Measurements from ENCODE around the gene PDRG1.
"Not testable (repeated sequence)": the region's sequence is repeated elsewhere in the genome, so short reads cannot be mapped to it uniquely, and the experiment has no call there.

PDRG1 gene

DNA sequence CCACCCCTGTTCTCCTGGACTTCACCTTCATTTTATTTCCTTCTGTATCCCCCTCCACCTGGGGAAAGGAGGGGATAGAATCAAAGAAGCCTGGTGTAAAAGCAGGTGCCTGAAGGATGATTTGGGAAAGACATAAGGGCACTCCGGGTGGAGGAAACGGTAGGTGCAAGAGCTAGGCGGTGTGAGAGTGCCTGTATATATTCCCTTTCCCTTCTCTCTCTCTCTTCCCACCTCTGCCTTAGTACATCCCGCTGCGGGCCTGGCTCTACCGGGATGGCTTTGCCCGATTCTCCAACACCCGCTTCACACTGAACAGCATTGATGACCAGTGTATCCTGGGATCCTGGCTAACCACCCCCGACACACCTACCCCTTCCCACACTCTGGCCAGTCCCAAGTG is 26.2 kb downstream of the PDRG1 start:
- no peak for DNase-seq

DNA sequence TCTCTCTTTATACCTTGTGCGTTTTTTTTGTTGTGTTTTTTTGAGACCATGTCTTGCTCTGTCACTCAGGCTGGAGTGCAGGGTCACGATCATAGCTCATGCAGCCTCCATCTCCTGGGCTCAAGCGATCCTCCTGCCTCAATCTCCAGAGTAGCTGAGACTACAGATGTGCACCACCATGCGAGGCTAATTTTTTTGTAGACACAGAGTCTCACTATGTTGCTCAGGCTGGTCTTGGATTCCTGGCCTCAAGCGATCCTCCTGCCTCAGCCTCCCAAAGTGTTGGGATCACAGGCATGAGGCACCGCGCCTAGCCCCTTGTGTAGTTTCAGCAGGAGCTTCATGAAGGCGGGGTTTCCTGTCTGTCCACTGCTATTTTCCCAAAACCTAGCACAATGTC is 27.3 kb downstream of the PDRG1 start:
- no peak for DNase-seq

GRCh38 chr20:31923388-31924331 is 28.2 kb downstream of the PDRG1 start:
- no peak for DNase-seq

- no peak for DNase-seq
Measured at GRCh38 chr20:31922588-31922987, 29.3 kb downstream of the PDRG1 start.

GRCh38 chr20:31922181-31922580 is 29.7 kb downstream of the PDRG1 start:
- no peak for DNase-seq

DNA sequence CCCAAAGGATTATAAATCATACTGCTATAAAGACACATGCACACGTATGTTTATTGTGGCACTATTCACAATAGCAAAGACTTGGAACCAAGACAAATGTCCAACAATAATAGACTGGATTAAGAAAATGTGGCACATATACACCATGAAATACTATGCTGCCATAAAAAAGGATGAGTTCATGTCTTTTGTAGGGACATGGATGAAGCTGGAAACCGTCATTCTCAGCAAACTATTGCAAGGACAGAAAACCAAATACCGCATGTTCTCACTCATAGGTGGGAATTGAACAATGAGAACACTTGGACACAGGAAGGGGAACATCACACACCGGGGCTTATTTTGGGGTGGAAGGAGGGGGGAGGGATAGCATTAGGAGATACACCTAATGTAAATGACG is 30.4 kb downstream of the PDRG1 start:
- not testable (repeated sequence) for DNase-seq

GRCh38 chr20:31920275-31920855 is 31.5 kb downstream of the PDRG1 start:
- no peak for DNase-seq

DNA sequence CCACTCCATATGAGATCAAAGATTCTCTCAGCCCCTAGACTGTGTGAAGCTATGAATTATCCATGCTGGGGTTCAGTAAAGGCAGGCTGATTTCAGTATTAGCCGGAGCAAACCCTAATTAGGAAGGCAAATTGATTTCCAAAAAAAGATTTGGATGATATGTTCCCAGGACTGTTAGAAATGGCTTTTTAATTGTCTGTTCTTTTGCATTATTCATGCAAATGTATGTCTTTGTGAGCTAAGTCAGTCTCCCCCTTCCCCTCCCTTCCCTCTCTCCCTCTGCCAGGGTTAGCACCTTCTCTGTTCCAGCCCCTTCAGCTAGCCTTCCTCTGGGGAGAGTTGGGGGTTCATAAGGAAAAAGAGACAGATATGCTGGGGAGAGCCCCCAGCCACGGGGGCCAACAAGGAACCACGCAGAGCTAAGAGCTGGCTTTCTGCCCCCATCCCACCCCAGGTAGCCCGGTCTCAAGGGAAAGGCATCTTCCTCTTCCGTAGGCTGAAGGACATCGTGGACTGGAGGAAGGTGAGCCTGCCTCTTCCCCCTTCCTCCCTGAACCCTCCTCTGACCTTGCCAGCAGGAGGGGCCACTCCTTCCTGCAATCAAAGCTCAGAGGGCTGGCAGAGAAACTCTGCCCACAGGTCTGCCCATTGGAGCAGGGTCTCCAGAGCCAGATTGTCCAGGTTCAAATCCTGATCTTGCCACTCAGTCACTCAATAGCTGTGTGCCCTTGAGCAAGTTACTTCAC is 32.3 kb downstream of the PDRG1 start:
- DNase-seq = no peak

DNA sequence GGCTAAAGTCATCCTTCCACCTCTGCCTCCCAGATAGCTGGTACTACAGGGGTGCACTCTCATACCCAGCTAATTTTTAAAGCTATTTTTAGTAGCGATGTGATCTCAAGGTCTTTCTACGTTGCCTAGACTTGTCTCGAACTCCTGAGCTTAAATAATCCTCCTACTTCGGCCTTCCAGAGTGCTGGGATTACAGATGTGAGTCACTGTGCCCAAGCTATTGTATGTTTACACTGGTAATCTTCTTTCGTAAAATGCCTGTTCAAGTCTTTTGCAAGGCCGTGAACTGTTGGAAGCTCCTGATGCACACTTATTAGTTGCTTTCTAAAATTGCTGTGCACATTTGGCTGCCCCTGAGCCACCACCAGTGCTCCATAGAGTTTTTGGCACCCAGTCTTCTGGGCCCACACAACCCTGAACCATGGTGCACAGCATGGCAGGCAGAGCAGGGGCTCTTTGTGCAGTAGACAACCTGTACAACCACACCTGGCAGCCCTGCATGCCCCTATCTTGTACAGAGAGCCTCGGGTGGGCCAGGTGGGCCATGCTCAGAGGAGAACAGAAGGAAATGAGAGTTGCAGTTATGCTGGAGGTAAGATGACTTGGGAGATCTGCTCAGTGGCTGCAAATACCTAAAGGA is 33.3 kb downstream of the PDRG1 start:
- no peak for DNase-seq

- not testable (repeated sequence) for DNase-seq
Measured at GRCh38 chr20:31917962-31918412, 33.9 kb downstream of the PDRG1 start.

DNA sequence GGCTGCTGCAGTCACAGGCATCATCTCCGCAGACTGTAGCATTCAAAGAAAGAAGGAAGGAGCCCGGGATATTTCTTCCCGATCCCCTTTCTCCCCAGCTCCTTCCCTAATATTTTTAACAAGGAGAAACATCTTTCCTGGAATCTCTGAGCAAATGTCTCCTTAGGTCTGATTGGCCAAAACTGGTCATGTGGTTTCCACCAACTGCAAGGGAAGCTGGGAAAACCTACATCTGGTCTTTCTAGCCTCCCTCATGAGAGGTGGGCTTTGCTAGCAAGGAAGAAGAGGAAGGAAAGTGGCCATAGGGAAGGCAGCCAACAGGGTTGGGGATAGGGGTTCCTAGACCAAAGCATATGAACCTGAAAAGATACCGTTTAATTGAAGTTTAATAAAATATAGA is 35.1 kb downstream of the PDRG1 start:
- DNase-seq = no peak

- DNase-seq = no peak
Measured at GRCh38 chr20:31915491-31916280, 36.2 kb downstream of the PDRG1 start.

- DNase-seq = no peak
Measured at GRCh38 chr20:31914170-31914569, 37.7 kb downstream of the PDRG1 start.

- DNase-seq = no peak
Measured at GRCh38 chr20:31913431-31914157, 38.3 kb downstream of the PDRG1 start.

DNA sequence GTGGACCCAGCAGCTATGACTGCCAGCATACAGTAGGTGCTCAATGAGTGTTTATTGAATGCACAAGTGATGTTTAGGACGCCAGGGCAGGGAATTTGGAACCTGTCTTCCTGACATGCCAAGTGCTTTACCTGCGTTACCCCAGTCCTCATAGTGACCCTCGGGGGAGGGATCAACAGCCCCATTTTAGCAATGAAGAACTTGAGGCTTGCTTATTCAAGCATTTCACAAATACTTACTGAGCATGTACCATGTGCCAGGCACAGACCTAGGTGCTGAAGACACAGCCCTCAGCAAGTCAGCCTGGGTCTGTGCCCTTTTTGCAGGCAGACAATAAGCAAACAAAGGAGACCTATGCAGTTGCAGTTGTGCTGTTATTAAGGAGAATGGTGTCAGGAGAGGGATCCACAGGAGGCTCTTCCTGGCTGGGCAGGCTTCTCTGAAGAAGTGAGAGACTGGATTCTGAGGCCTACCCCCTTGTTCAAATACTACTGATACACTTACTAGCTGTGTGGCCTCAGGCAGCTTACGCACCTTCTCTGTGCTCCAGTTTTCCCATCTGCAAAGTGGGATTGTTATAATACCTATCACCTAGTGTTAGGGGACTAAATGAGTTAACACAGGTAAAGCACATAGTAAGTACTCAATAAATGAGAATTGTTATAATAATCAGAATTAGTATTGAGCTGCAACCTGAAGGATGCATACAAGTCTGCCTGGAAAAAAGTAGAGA is 41.6 kb downstream of the PDRG1 start:
- DNase-seq = no peak

DNA sequence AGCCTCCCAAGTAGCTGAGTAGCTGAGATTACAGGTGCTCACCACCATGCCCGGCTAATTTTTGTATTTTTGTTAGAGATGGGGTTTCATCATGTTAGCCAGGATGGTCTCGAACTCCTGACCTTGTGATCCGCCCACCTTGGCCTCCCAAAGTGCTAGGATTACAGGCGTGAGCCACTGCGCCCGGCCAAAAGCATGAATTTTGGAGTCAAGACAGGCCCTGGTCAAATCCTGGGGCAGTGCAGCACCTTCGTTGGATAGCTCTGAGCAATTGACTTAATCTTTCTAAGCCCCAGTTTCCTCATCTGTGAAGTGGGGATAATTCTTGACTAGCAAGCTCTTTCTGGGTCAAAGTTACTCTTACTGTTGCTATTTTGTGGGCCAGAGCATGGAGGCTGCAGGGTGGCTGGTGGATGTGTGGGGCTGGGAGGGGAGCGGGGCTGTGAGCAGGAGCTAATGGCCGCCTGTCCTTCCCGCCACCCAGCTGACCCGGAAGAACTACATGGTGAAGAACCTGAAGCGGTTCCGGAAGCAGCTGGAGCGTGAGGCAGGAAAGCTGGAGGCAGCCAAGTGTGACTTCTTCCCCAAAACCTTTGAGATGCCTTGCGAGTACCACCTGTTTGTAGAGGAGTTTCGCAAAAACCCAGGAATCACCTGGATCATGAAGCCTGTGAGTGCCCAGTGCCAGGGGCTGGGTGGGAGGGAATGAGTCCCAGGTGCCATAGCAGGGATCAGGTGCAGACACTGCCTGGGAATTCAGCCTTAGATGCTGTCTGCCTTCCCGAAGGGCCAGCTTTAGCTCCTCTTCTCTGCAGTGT is 42.4 kb downstream of the PDRG1 start:
- no peak for DNase-seq

DNA sequence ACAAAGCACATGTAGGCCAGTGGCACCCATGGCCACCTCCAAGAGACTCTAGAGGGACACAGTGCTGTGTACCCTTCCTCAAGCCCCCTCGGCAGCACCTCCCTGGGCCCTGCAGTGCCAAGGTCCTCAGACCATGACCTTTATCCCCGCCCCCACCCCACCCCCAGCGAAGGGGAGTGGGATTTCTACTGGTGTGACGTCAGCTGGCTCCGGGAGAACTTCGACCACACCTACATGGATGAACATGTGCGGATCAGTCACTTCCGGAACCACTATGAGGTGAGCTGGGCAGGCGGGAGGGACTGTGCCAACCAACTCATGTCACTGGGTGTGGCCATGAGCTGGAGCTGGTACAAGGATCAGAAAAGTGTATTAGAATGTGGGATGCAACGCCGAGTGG is 43.4 kb downstream of the PDRG1 start:
- no peak for DNase-seq

GRCh38 chr20:31908016-31908415 is 43.8 kb downstream of the PDRG1 start:
- no peak for DNase-seq

DNA sequence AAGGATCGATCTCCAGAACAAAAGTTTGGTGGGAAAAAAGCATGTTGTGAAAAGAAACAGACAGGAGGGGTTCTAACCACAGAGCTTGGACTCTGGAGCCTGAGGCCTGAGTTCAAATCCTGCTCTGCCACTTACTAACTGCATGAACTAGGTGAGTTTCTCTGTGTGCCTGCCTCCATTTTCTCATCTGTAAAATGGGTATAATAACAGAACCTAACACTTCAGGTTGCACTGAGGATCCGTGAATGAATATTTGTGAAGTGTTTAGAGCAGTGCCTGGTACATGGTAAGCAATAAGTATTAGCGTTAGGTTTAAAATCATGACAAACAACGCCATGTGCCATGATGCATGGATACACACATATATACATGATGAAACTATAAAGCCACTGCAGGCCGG is 44.8 kb downstream of the PDRG1 start:
- no peak for DNase-seq

- no peak for DNase-seq
Measured at GRCh38 chr20:31906001-31906400, 45.8 kb downstream of the PDRG1 start.
